ENCODE results near the gene ZDHHC11B. TPM values are rescaled to one million over a fixed set of nuclear protein-coding genes. Genes with fewer than 3 reads are reported as not detected.
"Not testable (repeated sequence)": the region's sequence is repeated elsewhere in the genome, so short reads cannot be mapped to it uniquely, and the experiment has no call there.

The ZDHHC11B gene
- polyA plus RNA-seq, 1 donor = 15.7 TPM

DNA sequence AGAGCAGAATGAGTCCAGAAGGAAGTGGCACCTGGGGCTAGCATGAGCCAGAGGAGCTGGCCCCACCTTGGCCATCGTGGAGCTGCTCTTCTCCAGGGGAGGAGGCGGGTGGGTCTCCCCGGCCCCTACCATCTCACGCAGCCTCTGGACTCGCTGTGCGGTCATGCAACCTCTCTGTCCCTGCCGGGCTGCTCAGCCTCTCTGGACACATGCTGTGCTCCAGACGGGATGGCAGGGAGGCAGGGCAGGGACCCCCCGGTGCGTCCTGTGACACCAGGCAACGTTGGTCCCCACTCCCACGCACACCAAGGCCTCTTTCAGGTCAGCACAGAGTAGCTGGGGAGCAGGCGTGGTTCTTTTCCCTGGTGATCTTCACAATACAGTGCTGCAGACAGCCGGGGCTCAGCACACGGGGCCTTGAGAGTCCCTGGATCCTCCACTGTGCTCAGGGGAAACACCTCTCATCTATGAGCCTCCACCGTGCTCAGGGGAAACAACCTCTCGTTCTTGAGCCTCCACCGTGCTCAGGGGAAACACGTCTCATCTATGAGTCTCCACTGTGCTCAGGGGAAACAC, 30.9 kb downstream of the ZDHHC11B start:
- not testable (repeated sequence) for DNase-seq (ENCODE audit: low read depth)

- DNase-seq (ENCODE audit: low read depth) = not testable (repeated sequence)
These were observed 31.9 kb downstream of the ZDHHC11B start for GRCh38 chr5:752532-753115.

DNA sequence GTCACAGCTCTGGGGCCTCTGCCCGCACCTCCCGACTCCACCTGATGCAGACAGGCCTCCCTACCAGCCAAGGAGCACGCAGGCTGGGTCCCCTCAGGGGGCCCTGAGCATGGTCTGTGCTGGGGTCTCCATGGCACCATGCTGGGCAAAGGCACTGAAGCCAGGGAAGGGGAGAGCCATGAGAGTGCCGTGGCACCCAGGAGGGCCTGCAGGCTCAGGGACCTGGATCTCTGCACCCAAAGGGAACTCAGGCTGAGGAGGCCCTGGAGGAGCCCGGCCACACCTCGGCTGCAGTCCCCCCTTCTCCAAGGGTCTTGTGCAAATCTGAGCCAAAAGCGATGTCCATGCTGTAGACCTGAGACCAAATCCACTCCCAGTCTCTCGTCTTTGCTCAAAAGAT, 32.5 kb downstream of the ZDHHC11B start:
- DNase-seq (ENCODE audit: low read depth) = not testable (repeated sequence)

DNA sequence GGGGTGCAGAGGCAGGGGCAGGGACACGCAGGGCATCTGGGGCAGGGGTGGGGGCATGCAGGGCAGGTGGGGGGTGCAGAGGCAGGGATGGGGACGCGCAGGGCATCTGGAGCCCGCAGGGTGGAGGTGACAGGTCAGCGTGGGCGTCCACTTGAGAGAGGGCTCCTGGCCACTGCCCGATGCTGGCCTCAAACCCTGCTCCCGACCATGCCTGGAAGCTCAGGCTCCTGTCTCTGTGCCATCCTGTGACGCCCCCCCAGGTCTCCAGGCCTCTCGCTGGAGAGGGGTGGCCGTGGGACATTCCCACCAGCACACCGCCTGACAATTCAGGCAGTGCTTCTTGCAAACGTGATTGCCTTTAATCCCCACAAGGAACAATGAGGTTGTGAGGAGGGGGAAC, 33.0 kb downstream of the ZDHHC11B start:
- no peak for DNase-seq (ENCODE audit: low read depth)

GRCh38 chr5:750226-750625, 34.3 kb downstream of the ZDHHC11B start:
- DNase-seq (ENCODE audit: low read depth) = not testable (repeated sequence)

- DNase-seq (ENCODE audit: low read depth) = no peak
These were observed 35.3 kb downstream of the ZDHHC11B start for GRCh38 chr5:749101-749670.

DNA sequence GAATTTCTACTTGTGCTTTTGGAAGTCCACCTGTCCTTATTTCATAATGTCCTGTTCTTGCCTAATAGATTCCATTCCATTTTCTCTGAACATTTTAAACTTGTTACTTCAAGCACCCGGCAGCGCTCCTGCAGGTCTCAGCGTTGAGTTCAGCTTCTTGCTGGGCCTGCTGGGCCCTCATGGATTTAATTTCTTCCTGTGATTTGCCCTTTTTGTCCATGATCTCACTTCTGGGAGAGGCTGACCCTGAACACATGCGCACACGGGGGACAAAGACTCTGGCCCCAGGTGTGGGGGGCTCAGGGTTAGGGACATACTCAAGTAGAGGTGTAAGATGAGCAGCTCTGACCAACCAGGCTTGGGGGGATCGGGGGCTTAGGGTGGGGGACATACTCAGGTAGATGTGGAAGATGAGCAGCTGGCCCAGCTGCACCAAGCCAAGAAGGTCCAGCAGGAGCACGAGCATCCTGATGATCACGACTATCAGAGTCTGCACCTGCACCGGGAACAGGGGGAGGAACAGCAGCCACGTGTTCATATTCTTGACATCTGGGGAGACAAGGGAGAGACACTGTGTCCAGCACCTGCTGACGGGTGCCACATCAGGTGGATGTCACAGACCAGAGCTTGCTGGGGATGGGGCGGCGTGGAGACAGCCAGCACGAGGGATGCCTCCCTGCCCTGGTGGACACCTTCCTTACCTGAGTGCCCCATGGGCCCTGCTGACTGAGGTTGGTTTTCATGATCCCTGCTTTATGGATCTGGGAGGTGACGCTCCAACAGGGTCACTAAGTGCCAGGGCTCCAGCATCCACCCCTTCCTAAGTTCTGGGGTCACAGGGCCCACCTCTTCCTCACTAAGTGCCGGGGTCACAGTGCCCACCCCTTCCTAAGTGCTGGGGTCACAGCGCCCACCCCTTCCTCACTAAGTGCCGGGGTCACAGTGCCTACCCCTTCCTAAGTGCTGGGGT, 36.2 kb downstream of the ZDHHC11B start:
- not testable (repeated sequence) for DNase-seq (ENCODE audit: low read depth)

DNA sequence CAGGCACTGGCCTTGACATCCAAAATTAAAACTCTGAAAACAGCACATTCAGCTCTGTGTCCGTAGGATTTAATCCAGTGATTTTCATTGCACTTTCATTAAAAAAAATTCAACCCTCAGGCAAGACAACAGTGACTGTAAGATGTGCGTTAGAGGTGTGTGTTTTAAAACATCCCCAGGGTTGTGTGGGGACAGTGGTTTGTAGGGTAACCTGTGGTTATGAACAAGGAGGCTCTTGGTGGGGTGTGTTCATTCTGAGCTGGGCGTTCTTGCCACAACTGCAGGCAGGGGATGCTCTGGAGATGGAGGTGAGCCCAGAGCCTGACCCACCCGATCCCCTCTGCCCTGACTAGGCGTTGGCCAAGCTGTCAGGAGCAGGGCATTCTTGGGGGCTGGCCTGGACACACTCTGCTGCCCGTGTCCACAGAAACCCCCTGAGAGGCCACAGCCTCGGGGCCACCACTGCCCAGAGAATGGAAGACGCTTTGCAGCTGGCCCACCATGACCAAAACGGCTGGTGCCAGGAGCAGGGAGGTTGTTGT, 37.2 kb downstream of the ZDHHC11B start:
- DNase-seq (ENCODE audit: low read depth) = not testable (repeated sequence)

- no peak for DNase-seq (ENCODE audit: low read depth)
These were observed 38.2 kb downstream of the ZDHHC11B start for GRCh38 chr5:746258-746761.

DNA sequence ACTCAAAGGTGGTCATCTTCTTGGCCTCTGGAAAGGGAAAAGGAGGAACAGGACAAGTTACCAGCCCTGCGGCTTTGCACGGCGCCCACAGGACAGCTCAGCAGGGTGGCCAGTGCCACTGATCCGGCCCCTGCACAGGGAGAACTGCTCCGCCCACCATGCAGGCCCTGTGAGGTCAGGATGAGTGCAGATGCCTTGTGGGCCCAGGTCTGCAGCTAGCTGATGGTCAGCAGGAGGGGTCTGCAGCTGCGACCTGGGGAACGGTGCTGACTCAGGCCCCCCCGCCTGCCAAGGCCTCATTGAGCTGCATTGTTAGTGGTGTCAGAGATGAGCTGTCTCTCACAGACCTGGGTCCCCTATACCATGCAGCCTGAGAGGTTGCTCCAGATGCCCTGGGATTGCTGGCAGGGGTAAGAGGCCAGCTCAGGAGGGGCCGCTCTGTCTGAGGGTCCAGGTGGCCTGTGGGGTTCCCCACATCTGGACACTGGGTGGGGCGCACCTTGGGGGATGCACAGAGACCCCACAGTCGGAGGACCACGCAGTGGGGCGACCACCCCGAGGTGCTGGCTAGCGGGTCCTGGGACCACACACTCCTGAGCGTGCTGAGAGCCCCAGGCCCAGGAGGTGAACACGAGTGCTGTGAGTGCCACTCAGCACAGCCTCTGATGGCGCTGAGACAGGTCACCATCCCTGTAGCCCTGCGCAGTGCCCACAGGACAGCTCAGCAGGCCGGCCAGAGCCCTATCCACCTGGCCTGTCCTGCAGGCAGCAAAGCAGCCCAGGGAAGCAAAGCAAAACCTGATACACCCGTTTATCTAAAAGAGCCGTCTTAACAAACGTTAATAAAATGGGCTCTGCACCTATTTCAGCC, 39.0 kb downstream of the ZDHHC11B start:
- DNase-seq (ENCODE audit: low read depth) = not testable (repeated sequence)

DNA sequence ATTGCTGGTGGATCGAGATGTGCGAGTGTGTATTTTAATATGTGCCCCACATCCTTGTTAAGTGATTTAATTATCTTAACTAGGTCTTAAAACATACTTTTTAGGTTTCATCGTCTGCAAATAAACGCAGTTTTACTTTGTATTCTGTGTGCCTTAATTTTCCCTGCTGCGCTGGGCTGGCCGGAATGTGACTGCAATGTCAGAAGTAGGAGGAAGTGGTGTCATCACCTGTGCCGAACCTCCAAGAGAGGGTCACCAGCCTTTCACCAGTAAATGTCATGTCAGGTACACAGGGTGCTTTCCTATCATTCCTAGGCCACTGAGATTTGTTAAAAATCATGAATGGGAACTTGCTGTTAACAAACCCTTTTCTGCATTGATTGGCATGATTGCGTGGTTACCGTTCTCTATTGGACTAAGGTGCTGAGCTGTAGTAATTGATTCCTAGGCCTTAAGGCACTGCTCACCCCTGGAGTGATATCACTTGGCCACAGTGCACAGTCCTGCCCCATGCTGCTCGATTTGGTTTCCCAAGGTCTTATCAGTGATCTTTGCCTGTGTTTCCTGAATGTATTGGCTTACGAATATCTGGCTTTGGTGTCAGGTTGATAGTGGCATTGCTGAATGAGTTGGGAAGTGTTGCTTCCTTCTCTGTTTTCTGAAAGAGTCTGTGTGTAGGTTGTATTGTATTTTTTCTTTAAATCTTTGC, 40.7 kb downstream of the ZDHHC11B start:
- DNase-seq (ENCODE audit: low read depth) = not testable (repeated sequence)

- DNase-seq (ENCODE audit: low read depth) = not testable (repeated sequence)
These were observed 42.3 kb downstream of the ZDHHC11B start for GRCh38 chr5:742276-742675.

GRCh38 chr5:734145-734544, 50.4 kb downstream of the ZDHHC11B start:
- not testable (repeated sequence) for DNase-seq (ENCODE audit: low read depth)

- DNase-seq (ENCODE audit: low read depth) = not testable (repeated sequence)
These were observed 51.6 kb downstream of the ZDHHC11B start for GRCh38 chr5:732754-733454.

DNA sequence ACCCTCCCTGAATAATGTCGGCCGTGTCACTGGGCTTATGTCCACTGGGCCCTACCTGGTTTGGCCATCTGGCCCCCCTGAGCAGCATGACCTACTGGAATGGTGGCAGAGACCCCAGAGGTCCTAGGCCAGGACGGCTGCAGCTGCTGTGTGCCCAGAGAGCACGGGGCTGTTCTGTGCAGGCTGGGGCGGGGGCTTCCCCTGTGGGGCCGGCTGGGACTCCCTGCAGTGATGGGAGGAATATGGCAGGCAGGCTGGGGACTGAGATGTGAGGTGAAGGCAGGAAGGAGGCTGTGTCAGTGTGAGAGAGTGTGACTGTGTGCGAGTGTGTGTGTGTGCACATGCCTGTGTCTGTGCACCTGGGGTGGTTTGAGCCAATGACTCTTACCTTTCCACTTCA, 55.3 kb downstream of the ZDHHC11B start:
- DNase-seq (ENCODE audit: low read depth) = not testable (repeated sequence)

GRCh38 chr5:727087-727486, 57.4 kb downstream of the ZDHHC11B start:
- DNase-seq (ENCODE audit: low read depth) = not testable (repeated sequence)

DNA sequence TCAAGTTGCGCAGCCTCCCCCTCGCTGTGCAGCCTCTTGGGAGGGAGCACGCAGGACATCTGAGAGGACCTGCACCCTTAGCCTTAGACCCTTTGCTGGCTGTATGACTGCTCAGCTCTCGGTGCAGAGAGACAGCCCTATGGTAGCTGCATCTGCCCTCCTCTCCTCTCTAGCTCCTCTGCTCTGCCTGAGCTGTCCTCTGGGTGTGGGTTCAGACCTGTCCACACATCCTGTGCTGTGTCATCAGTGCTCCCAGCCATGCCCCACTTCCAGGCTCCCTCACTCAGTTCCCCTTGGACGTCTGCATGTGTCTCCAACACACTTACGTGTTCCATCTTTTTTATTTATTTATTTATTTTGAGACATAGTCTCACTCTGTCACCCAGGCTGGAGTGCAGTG, 60.7 kb downstream of the ZDHHC11B start:
- DNase-seq (ENCODE audit: low read depth) = not testable (repeated sequence)

GRCh38 chr5:723309-723708, 61.2 kb downstream of the ZDHHC11B start:
- DNase-seq (ENCODE audit: low read depth) = not testable (repeated sequence)

DNA sequence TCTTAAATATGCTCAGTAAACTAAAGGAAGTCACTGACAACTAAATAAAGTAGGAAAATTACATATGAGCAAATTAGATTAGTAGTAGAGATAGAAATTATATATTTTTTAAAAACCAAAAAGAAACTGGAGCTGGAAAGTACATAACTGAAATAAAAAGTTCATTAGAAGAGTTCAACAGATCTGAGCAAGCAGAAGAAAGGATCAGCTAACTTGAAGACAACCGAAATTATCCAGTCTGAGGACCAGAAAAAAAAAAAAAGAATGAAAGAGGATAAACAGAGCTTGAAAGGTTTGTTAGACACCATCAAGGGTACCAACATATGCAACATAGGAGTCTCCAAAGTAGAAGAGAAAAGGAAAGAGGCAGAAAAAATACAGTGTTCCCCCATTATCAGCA, 65.2 kb downstream of the ZDHHC11B start:
- not testable (repeated sequence) for DNase-seq (ENCODE audit: low read depth)

Measured in forelimb muscle (tissue), 1 donor.